Inferior parietal cortex (tissue), 1 donor: ENCODE results near the gene NLGN2.
A peak's percentile ranks its signal among the peaks of the same experiment; 100 is the strongest.

ENCODE experiments used
- DNase-seq: peaks from one replicate; pipeline ENCODE4 v3.0.0-alpha.2; 2016; ENCODE audit errors: extremely low spot score

The NLGN2 gene

DNA sequence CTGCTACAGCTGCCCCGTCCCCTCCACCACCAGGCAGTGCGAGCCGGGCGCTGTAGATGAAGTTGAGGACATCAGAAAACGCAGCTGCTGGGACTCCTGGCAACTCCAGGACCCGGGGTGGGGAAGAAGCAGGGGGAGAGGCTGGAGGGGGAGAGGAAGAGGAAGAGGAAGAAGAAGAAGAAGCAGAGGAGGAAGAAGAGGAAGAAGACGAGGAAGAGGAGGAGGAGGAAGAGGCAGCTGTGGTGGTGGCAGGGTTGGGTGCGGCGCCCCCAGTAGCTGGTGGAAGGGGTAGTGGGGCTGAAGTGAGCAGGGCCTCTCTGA, 58.6 kb downstream of the NLGN2 start:
- DNase-seq: no peak

- peak; percentile 43 for DNase-seq
Measured at GRCh38 chr17:7466639-7467341, 59.1 kb downstream of the NLGN2 start.

DNA sequence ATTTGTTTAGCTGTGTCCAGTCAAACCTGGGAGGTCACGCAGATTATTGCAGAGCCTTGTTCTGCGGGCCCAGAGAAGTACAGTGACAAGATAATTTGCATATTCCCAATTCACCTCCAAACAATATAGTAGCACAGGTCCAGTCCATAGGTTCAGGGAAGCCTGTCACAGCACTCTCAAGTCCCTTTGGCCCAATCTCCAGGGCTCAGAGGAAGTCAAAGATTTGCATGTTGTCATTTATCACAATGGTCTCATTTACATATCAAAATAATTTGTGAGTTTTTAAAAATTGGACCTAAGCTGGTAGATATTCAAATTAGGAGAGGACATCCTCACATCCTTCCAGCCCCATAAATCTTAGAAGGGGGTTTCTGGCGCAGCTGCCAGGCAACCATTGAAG, 59.9 kb downstream of the NLGN2 start:
- DNase-seq: no peak

DNA sequence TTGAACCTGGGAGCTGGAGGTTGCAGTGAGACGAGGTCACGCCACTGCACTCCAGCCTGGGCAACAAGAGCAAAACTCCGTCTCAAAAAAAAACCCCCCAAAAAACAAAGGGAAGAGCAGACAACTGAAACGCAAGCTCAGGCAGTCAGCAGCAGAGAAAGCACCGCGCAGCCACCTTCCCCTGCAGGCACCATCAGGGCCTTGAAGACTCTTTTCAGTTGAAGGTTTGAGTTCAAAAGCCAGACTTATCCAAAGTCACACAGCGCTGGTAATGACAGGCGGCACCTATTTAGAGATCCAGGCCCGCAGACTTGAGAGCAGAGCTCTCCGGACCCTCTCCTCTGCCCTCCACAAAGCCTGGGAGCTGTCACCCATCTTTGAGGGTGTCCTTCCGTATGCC, 60.6 kb downstream of the NLGN2 start:
- no peak for DNase-seq

- no peak for DNase-seq
Measured at GRCh38 chr17:7468804-7469389, 61.3 kb downstream of the NLGN2 start.
